ENCODE measurements around the gene TPK1.

Gene TPK1

GRCh38 chr7:144494355-144494754, 341.5 kb downstream of the TPK1 start:
- no peak for ATAC-seq (ENCODE audit: low read depth)
- Histone ChIP-seq H3K27me3 (ENCODE audit: insufficient read depth, poor library complexity, severe bottlenecking) (no peaks in the 10 kb centered on the region), H3K27ac (ENCODE audit: poor library complexity, severe bottlenecking) (no peak overlapping the region), H3K4me1 (ENCODE audit: insufficient read depth, poor library complexity, severe bottlenecking) (no peaks in the 10 kb centered on the region), H3K4me3 (ENCODE audit: severe bottlenecking) (no peak overlapping the region), H3K9me3 (ENCODE audit: severe bottlenecking) (no peaks in the 10 kb centered on the region), H3K36me3 (ENCODE audit: low read depth) (no peaks in the 10 kb centered on the region)
- no peak for DNase-seq (ENCODE audit: low spot score)
- TF ChIP-seq, protein P1, sequence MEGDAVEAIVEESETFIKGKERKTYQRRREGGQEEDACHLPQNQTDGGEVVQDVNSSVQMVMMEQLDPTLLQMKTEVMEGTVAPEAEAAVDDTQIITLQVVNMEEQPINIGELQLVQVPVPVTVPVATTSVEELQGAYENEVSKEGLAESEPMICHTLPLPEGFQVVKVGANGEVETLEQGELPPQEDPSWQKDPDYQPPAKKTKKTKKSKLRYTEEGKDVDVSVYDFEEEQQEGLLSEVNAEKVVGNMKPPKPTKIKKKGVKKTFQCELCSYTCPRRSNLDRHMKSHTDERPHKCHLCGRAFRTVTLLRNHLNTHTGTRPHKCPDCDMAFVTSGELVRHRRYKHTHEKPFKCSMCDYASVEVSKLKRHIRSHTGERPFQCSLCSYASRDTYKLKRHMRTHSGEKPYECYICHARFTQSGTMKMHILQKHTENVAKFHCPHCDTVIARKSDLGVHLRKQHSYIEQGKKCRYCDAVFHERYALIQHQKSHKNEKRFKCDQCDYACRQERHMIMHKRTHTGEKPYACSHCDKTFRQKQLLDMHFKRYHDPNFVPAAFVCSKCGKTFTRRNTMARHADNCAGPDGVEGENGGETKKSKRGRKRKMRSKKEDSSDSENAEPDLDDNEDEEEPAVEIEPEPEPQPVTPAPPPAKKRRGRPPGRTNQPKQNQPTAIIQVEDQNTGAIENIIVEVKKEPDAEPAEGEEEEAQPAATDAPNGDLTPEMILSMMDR (IDR thresholded peaks at IDR 0.05; ENCODE audit: poor library complexity, severe bottlenecking) = no peak

GRCh38 chr7:144489504-144489903, 346.3 kb downstream of the TPK1 start:
- Histone ChIP-seq H3K27ac (ENCODE audit: poor library complexity, severe bottlenecking) (no peak overlapping the region), H3K4me1 (ENCODE audit: insufficient read depth, poor library complexity, severe bottlenecking) (no peaks in the 10 kb centered on the region), H3K27me3 (ENCODE audit: insufficient read depth, poor library complexity, severe bottlenecking) (no peaks in the 10 kb centered on the region), H3K9me3 (ENCODE audit: severe bottlenecking) (no peaks in the 10 kb centered on the region), H3K4me3 (ENCODE audit: severe bottlenecking) (no peak overlapping the region), H3K36me3 (ENCODE audit: low read depth) (no peaks in the 10 kb centered on the region)
- TF ChIP-seq, protein P1 (IDR thresholded peaks at IDR 0.05; ENCODE audit: poor library complexity, severe bottlenecking) = no peak
- DNase-seq (ENCODE audit: low spot score) = no peak
- ATAC-seq (ENCODE audit: low read depth) = no peak

DNA sequence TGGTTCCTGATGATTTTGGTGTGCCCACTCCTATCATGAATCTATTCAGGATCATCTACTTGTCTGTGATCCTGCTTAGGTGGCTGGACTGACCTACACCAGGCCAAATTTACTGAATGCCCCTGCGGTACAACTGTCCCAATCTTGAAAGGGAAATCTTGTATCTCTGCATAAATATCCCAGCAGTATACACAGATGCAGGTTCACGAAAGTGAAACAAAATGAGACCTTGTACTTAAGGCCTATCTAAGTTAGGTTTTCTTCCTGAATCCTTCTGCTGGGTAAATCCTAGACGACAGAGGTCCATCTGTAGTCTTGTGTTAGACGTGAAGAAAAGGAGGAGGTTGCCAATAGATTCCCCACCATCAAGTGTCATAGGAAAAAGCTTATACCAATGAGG, 346.9 kb downstream of the TPK1 start:
- TF ChIP-seq, protein P1 (IDR thresholded peaks at IDR 0.05; ENCODE audit: poor library complexity, severe bottlenecking) = no peak

GRCh38 chr7:144487901-144488300, 348.0 kb downstream of the TPK1 start:
- Histone ChIP-seq H3K36me3 (ENCODE audit: low read depth) (no peaks in the 10 kb centered on the region), H3K4me3 (ENCODE audit: severe bottlenecking) (no peak overlapping the region), H3K27ac (ENCODE audit: poor library complexity, severe bottlenecking) (no peak overlapping the region), H3K4me1 (ENCODE audit: insufficient read depth, poor library complexity, severe bottlenecking) (no peaks in the 10 kb centered on the region), H3K9me3 (ENCODE audit: severe bottlenecking) (no peaks in the 10 kb centered on the region), H3K27me3 (ENCODE audit: insufficient read depth, poor library complexity, severe bottlenecking) (no peaks in the 10 kb centered on the region)
- DNase-seq (ENCODE audit: low spot score) (no peak), ATAC-seq (ENCODE audit: low read depth) (no peak)
- TF ChIP-seq, protein P1 (IDR thresholded peaks at IDR 0.05; ENCODE audit: poor library complexity, severe bottlenecking) = no peak

More for the DNA sequence above, 346.9 kb downstream of the TPK1 start:
- no peak for DNase-seq (ENCODE audit: low spot score)
- ATAC-seq (ENCODE audit: low read depth) = no peak
- Histone ChIP-seq H3K9me3 (ENCODE audit: severe bottlenecking) (no peaks in the 10 kb centered on the region), H3K27me3 (ENCODE audit: insufficient read depth, poor library complexity, severe bottlenecking) (no peaks in the 10 kb centered on the region), H3K36me3 (ENCODE audit: low read depth) (no peaks in the 10 kb centered on the region), H3K4me1 (ENCODE audit: insufficient read depth, poor library complexity, severe bottlenecking) (no peaks in the 10 kb centered on the region), H3K27ac (ENCODE audit: poor library complexity, severe bottlenecking) (no peak overlapping the region), H3K4me3 (ENCODE audit: severe bottlenecking) (no peak overlapping the region)

DNA sequence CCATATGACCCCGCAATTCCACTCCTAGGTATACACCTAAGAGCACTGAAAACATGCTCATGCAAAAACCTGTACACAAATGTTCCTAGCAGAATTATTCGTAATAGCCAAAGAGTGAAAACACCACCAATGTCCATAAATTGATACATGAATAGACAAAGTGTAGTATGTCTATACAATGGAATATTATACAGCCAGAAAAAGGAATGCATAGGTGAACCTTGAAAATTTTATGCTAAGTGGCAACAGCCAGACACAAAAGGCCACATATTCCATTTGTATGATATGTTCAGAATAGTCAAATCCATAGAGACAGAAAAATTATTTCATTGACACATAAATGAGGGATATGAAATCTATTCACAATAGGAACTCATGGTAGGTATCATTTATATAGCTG, 351.4 kb downstream of the TPK1 start:
- no peaks in the 10 kb centered on the region for H3K9me3 ChIP-seq (ENCODE audit: severe bottlenecking)
- TF ChIP-seq, protein P1 (IDR thresholded peaks at IDR 0.05; ENCODE audit: poor library complexity, severe bottlenecking) = no peak
- no peaks in the 10 kb centered on the region for H3K36me3 ChIP-seq (ENCODE audit: low read depth)
- DNase-seq (ENCODE audit: low spot score) = no peak
- ATAC-seq (ENCODE audit: low read depth) = no peak
- no peak overlapping the region for H3K27ac ChIP-seq (ENCODE audit: poor library complexity, severe bottlenecking)
- H3K27me3 ChIP-seq (ENCODE audit: insufficient read depth, poor library complexity, severe bottlenecking) = no peaks in the 10 kb centered on the region
- H3K4me3 ChIP-seq (ENCODE audit: severe bottlenecking) = no peak overlapping the region
- H3K4me1 ChIP-seq (ENCODE audit: insufficient read depth, poor library complexity, severe bottlenecking) = no peaks in the 10 kb centered on the region
